ENCODE data around the gene NTF4.

NTF4 gene

GRCh38 chr19:49016067-49016839 lies 48.4 kb downstream of the NTF4 start:
- Histone ChIP-seq H3K27ac (no peak overlapping the region), H3K4me2 (ENCODE audit: low read length) (no peak overlapping the region), H3K9ac (no peak overlapping the region), H3K27me3 (ENCODE audit: control insufficient read depth, insufficient read depth, low read length) (no peaks in the 10 kb centered on the region), H3K4me1 (peaks cover 5% of the 10 kb centered on the region), H2AFZ (no peak overlapping the region), H3K9me3 (ENCODE audit: control insufficient read depth, low read length) (no peaks in the 10 kb centered on the region), H3K79me2 (no peaks in the 10 kb centered on the region), H3K4me3 (ENCODE audit: low read depth, low read length) (no peak overlapping the region), H3K36me3 (ENCODE audit: control insufficient read depth, insufficient read depth, low read length) (no peaks in the 10 kb centered on the region)
- no peak for TF ChIP-seq CTCF (IDR thresholded peaks at IDR 0.05)

GRCh38 chr19:49014870-49015255 lies 49.8 kb downstream of the NTF4 start:
- Histone ChIP-seq H3K4me1 (peaks cover 5% of the 10 kb centered on the region), H3K4me2 (ENCODE audit: low read length) (no peak overlapping the region), H3K27me3 (ENCODE audit: control insufficient read depth, insufficient read depth, low read length) (no peaks in the 10 kb centered on the region), H3K79me2 (no peaks in the 10 kb centered on the region), H3K9ac (no peak overlapping the region), H3K36me3 (ENCODE audit: control insufficient read depth, insufficient read depth, low read length) (no peaks in the 10 kb centered on the region), H3K4me3 (ENCODE audit: low read depth, low read length) (no peak overlapping the region), H3K27ac (no peak overlapping the region), H2AFZ (no peak overlapping the region), H3K9me3 (ENCODE audit: control insufficient read depth, low read length) (no peaks in the 10 kb centered on the region)
- TF ChIP-seq CTCF (IDR thresholded peaks at IDR 0.05), result no peak

GRCh38 chr19:49014123-49014869 lies 50.3 kb downstream of the NTF4 start:
- TF ChIP-seq CTCF (IDR thresholded peaks at IDR 0.05), result no peak
- Histone ChIP-seq H3K9me3 (ENCODE audit: control insufficient read depth, low read length) (no peaks in the 10 kb centered on the region), H3K27me3 (ENCODE audit: control insufficient read depth, insufficient read depth, low read length) (no peaks in the 10 kb centered on the region), H3K36me3 (ENCODE audit: control insufficient read depth, insufficient read depth, low read length) (no peaks in the 10 kb centered on the region), H2AFZ (no peak overlapping the region), H3K4me3 (ENCODE audit: low read depth, low read length) (no peak overlapping the region), H3K9ac (no peak overlapping the region), H3K27ac (no peak overlapping the region), H3K4me1 (peaks cover 2% of the 10 kb centered on the region), H3K79me2 (no peaks in the 10 kb centered on the region), H3K4me2 (ENCODE audit: low read length) (no peak overlapping the region)

GRCh38 chr19:49011194-49011593 lies 53.4 kb downstream of the NTF4 start:
- Histone ChIP-seq H3K79me2 (no peaks in the 10 kb centered on the region), H3K4me2 (ENCODE audit: low read length) (no peak overlapping the region), H3K27ac (no peak overlapping the region), H3K4me1 (no peaks in the 10 kb centered on the region), H3K27me3 (ENCODE audit: control insufficient read depth, insufficient read depth, low read length) (no peaks in the 10 kb centered on the region), H3K9me3 (ENCODE audit: control insufficient read depth, low read length) (no peaks in the 10 kb centered on the region), H3K4me3 (ENCODE audit: low read depth, low read length) (no peak overlapping the region), H3K36me3 (ENCODE audit: control insufficient read depth, insufficient read depth, low read length) (no peaks in the 10 kb centered on the region), H2AFZ (no peak overlapping the region), H3K9ac (no peak overlapping the region)
- TF ChIP-seq CTCF (IDR thresholded peaks at IDR 0.05), result no peak

All from parathyroid adenoma (tissue), 2 donors.